Measurements from ENCODE around the gene KCNH1.

Gene KCNH1

DNA sequence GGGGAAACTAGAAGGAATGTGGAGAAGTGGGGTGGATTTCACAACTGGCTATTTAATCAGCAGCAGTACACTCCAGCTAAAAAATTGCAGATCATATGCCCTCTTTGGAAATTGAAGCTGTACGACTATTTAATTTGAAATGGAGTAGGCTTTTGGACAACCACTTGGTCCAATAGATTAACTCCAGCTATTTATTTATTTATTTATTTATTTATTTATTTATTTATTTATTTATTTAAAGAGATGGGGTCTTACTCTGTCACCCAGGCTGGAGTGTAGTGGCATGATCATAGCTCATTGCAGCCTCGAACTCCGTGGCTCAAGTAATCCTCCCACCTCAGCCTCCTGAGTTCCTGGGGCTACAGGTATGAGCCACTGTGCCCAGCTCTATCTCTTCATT lies 312.3 kb downstream of the KCNH1 start:
- Histone ChIP-seq H3K4me3 (ENCODE audit: low read depth in 1 of 2, low read length in 2 of 2) (no peak overlapping the region), H3K27me3 (ENCODE audit: low read depth, low read length) (no peaks in the 10 kb centered on the region), H3K9me3 (ENCODE audit: control insufficient read depth in 1 of 2, low read length in 2 of 2) (no peaks in the 10 kb centered on the region), H3K4me1 (ENCODE audit: control insufficient read depth in 1 of 2, insufficient read depth in 2 of 2, low read length in 2 of 2) (no peaks in the 10 kb centered on the region), H3K36me3 (ENCODE audit: control insufficient read depth in 1 of 2, insufficient read depth in 2 of 2, low read length in 2 of 2) (no peaks in the 10 kb centered on the region), H3K27ac (ENCODE audit: low read length) (no peak overlapping the region)

- Histone ChIP-seq H3K9me3 (ENCODE audit: control insufficient read depth in 1 of 2, low read length in 2 of 2) (no peaks in the 10 kb centered on the region), H3K36me3 (ENCODE audit: control insufficient read depth in 1 of 2, insufficient read depth in 2 of 2, low read length in 2 of 2) (no peaks in the 10 kb centered on the region), H3K27ac (ENCODE audit: low read length) (no peak overlapping the region), H3K4me1 (ENCODE audit: control insufficient read depth in 1 of 2, insufficient read depth in 2 of 2, low read length in 2 of 2) (no peaks in the 10 kb centered on the region), H3K4me3 (ENCODE audit: low read depth in 1 of 2, low read length in 2 of 2) (no peak overlapping the region), H3K27me3 (ENCODE audit: low read depth, low read length) (no peaks in the 10 kb centered on the region)
Measured at GRCh38 chr1:210819266-210819665, 314.7 kb downstream of the KCNH1 start.

- no peaks in the 10 kb centered on the region for H3K4me1 ChIP-seq (ENCODE audit: control insufficient read depth in 1 of 2, insufficient read depth in 2 of 2, low read length in 2 of 2)
- no peaks in the 10 kb centered on the region for H3K36me3 ChIP-seq (ENCODE audit: control insufficient read depth in 1 of 2, insufficient read depth in 2 of 2, low read length in 2 of 2)
- no peaks in the 10 kb centered on the region for H3K27me3 ChIP-seq (ENCODE audit: low read depth, low read length)
- H3K4me3 ChIP-seq (ENCODE audit: low read depth in 1 of 2, low read length in 2 of 2) = no peak overlapping the region
- H3K27ac ChIP-seq (ENCODE audit: low read length) = no peak overlapping the region
- H3K9me3 ChIP-seq (ENCODE audit: control insufficient read depth in 1 of 2, low read length in 2 of 2) = no peaks in the 10 kb centered on the region
Measured at GRCh38 chr1:210817385-210818275, 316.3 kb downstream of the KCNH1 start.

DNA sequence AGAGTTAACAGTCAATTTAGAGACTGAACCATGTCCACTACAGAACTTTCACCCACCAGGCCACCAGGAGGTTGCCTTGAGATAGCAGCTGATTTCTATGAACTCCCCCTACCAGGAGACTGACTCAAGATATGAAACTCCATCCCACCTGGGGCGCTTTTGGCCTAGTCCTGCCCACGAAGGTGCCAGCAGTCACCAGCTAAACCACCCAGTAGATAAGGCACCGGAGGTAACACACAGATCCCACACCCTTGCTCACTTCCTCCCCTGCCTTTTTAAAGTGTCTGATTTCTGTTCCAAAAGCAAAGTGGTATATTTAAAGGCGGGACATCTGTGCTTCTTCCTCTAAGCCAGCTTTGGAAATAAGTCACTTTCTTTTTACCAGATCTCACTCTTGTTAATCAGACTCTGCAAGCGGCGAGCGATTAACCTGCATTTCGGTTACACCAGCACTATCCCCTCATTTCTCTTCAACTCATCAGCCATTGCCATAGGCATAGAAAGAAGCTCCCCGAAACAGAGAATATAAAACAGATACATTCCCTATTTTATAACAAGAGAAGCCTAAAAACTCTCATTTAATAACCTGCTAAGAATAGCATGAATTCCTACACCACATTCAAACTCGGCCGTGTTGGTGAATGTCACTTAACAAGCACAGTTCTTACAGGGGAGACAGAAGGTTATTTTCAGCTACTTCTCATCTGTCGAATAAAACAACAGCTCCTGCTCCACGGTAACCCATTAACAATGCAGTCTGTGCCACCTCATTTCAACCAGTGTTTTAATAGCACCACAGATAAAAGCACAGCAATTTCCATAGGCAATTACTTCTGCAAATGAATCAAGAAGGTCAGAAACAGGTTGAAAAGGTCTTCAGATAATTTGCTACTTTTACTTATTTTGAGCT lies 318.1 kb downstream of the KCNH1 start:
- Histone ChIP-seq H3K27me3 (ENCODE audit: low read depth, low read length) (no peaks in the 10 kb centered on the region), H3K4me3 (ENCODE audit: low read depth in 1 of 2, low read length in 2 of 2) (no peak overlapping the region), H3K4me1 (ENCODE audit: control insufficient read depth in 1 of 2, insufficient read depth in 2 of 2, low read length in 2 of 2) (no peaks in the 10 kb centered on the region), H3K9me3 (ENCODE audit: control insufficient read depth in 1 of 2, low read length in 2 of 2) (no peaks in the 10 kb centered on the region), H3K27ac (ENCODE audit: low read length) (no peak overlapping the region), H3K36me3 (ENCODE audit: control insufficient read depth in 1 of 2, insufficient read depth in 2 of 2, low read length in 2 of 2) (no peaks in the 10 kb centered on the region)

DNA sequence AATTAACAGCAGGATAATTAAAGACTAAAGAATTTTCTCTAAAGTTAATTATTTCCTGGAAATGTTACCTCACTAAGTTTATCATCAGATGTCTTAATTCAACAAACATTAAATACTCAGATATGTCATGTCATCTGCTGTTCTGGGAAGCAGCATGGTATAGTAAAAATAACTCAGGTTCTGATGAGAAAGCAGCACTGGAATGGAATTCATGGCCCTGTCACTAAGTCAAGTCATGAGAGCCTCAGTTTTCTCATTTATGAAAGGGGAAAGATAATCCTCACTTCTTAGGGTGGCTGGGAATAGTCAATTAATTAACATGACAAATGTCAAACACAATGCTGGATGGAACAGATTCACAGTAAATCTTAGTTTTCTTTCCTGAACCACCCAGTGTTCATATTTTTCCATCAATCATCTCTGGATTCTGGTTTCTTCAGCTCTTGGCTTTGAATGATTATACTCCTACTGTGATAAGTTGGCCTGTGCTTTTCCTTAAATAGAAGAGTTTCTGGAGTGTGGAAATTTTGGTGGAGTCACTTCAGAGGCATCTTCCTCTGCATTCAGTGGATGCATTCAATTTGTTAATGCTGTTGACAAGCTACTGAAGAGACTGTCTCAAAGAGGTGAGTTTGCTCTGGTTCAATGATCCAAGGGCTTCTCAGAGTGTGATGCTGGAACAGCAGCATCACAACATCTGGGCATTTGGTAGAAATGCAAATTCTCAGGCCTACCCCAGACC lies 319.4 kb downstream of the KCNH1 start:
- no peaks in the 10 kb centered on the region for H3K4me1 ChIP-seq (ENCODE audit: control insufficient read depth in 1 of 2, insufficient read depth in 2 of 2, low read length in 2 of 2)
- H3K27ac ChIP-seq (ENCODE audit: low read length) = no peak overlapping the region

DNA sequence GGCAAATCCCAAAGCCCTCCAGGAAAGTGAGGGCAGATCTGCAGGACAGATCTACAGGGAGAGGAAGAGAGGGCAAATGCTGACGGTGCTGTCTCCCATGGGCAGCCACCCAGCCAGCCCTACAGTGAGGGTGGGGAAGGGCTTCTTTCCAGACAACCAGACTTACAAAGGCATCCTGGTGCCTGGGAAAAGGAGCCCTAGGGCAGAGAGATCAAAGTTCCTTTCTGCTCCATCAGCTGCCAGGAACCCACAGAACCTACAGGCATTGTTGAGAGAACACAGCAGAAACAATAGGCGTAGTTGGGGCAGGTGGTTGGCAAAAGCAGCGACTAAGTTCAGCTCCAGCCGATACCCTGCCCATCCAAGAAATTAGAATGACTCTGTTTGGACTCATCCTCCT lies 332.4 kb downstream of the KCNH1 start:
- no peak overlapping the region for H3K27ac ChIP-seq (ENCODE audit: low read length)
- no peaks in the 10 kb centered on the region for H3K9me3 ChIP-seq (ENCODE audit: control insufficient read depth in 1 of 2, low read length in 2 of 2)
- H3K4me3 ChIP-seq (ENCODE audit: low read depth in 1 of 2, low read length in 2 of 2) = no peak overlapping the region
- no peaks in the 10 kb centered on the region for H3K36me3 ChIP-seq (ENCODE audit: control insufficient read depth in 1 of 2, insufficient read depth in 2 of 2, low read length in 2 of 2)
- no peaks in the 10 kb centered on the region for H3K27me3 ChIP-seq (ENCODE audit: low read depth, low read length)
- H3K4me1 ChIP-seq (ENCODE audit: control insufficient read depth in 1 of 2, insufficient read depth in 2 of 2, low read length in 2 of 2) = no peaks in the 10 kb centered on the region

More for the DNA sequence above, 319.4 kb downstream of the KCNH1 start:
- Histone ChIP-seq H3K4me3 (ENCODE audit: low read depth in 1 of 2, low read length in 2 of 2) (no peak overlapping the region), H3K36me3 (ENCODE audit: control insufficient read depth in 1 of 2, insufficient read depth in 2 of 2, low read length in 2 of 2) (no peaks in the 10 kb centered on the region), H3K27me3 (ENCODE audit: low read depth, low read length) (no peaks in the 10 kb centered on the region), H3K9me3 (ENCODE audit: control insufficient read depth in 1 of 2, low read length in 2 of 2) (no peaks in the 10 kb centered on the region)

- no peaks in the 10 kb centered on the region for H3K9me3 ChIP-seq (ENCODE audit: control insufficient read depth in 1 of 2, low read length in 2 of 2)
- H3K36me3 ChIP-seq (ENCODE audit: control insufficient read depth in 1 of 2, insufficient read depth in 2 of 2, low read length in 2 of 2) = no peaks in the 10 kb centered on the region
- no peak overlapping the region for H3K27ac ChIP-seq (ENCODE audit: low read length)
- H3K4me1 ChIP-seq (ENCODE audit: control insufficient read depth in 1 of 2, insufficient read depth in 2 of 2, low read length in 2 of 2) = no peaks in the 10 kb centered on the region
- no peaks in the 10 kb centered on the region for H3K27me3 ChIP-seq (ENCODE audit: low read depth, low read length)
- no peak overlapping the region for H3K4me3 ChIP-seq (ENCODE audit: low read depth in 1 of 2, low read length in 2 of 2)
Measured at GRCh38 chr1:210800756-210801155, 333.2 kb downstream of the KCNH1 start.

DNA sequence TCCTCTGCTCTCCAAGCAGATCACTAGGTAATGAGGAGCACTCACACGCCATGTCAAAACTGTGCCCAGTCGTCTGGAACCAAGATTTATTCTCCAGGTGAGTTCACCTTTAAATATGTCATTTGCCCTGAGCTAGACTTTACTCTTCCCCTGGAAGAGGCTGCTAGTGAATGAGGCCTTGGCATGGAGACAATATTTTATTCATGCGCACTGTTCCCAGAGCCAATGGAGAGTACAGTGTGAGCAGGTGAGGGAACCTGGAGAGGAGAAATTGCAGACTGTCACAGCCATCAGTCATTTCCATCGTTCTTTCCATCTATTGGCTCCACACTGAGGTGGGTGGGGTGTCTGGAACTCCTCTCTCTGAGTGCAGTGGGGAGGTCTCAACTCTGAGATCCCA lies 333.6 kb downstream of the KCNH1 start:
- no peaks in the 10 kb centered on the region for H3K4me1 ChIP-seq (ENCODE audit: control insufficient read depth in 1 of 2, insufficient read depth in 2 of 2, low read length in 2 of 2)
- H3K36me3 ChIP-seq (ENCODE audit: control insufficient read depth in 1 of 2, insufficient read depth in 2 of 2, low read length in 2 of 2) = no peaks in the 10 kb centered on the region
- H3K27me3 ChIP-seq (ENCODE audit: low read depth, low read length) = no peaks in the 10 kb centered on the region
- H3K9me3 ChIP-seq (ENCODE audit: control insufficient read depth in 1 of 2, low read length in 2 of 2) = no peaks in the 10 kb centered on the region
- no peak overlapping the region for H3K27ac ChIP-seq (ENCODE audit: low read length)
- no peak overlapping the region for H3K4me3 ChIP-seq (ENCODE audit: low read depth in 1 of 2, low read length in 2 of 2)

- Histone ChIP-seq H3K27me3 (ENCODE audit: low read depth, low read length) (no peaks in the 10 kb centered on the region), H3K9me3 (ENCODE audit: control insufficient read depth in 1 of 2, low read length in 2 of 2) (no peaks in the 10 kb centered on the region), H3K36me3 (ENCODE audit: control insufficient read depth in 1 of 2, insufficient read depth in 2 of 2, low read length in 2 of 2) (no peaks in the 10 kb centered on the region), H3K27ac (ENCODE audit: low read length) (no peak overlapping the region), H3K4me3 (ENCODE audit: low read depth in 1 of 2, low read length in 2 of 2) (no peak overlapping the region), H3K4me1 (ENCODE audit: control insufficient read depth in 1 of 2, insufficient read depth in 2 of 2, low read length in 2 of 2) (no peaks in the 10 kb centered on the region)
Measured at GRCh38 chr1:210797422-210797821, 336.5 kb downstream of the KCNH1 start.

GRCh38 chr1:210796421-210796820 lies 337.5 kb downstream of the KCNH1 start:
- H3K27ac ChIP-seq (ENCODE audit: low read length) = no peak overlapping the region
- H3K4me3 ChIP-seq (ENCODE audit: low read depth in 1 of 2, low read length in 2 of 2) = no peak overlapping the region
- H3K36me3 ChIP-seq (ENCODE audit: control insufficient read depth in 1 of 2, insufficient read depth in 2 of 2, low read length in 2 of 2) = no peaks in the 10 kb centered on the region
- H3K4me1 ChIP-seq (ENCODE audit: control insufficient read depth in 1 of 2, insufficient read depth in 2 of 2, low read length in 2 of 2) = no peaks in the 10 kb centered on the region
- H3K27me3 ChIP-seq (ENCODE audit: low read depth, low read length) = no peaks in the 10 kb centered on the region
- no peaks in the 10 kb centered on the region for H3K9me3 ChIP-seq (ENCODE audit: control insufficient read depth in 1 of 2, low read length in 2 of 2)

GRCh38 chr1:210794445-210794844 lies 339.5 kb downstream of the KCNH1 start:
- H3K27ac ChIP-seq (ENCODE audit: low read length) = no peak overlapping the region
- no peaks in the 10 kb centered on the region for H3K4me1 ChIP-seq (ENCODE audit: control insufficient read depth in 1 of 2, insufficient read depth in 2 of 2, low read length in 2 of 2)
- no peaks in the 10 kb centered on the region for H3K27me3 ChIP-seq (ENCODE audit: low read depth, low read length)
- H3K4me3 ChIP-seq (ENCODE audit: low read depth in 1 of 2, low read length in 2 of 2) = no peak overlapping the region
- no peaks in the 10 kb centered on the region for H3K36me3 ChIP-seq (ENCODE audit: control insufficient read depth in 1 of 2, insufficient read depth in 2 of 2, low read length in 2 of 2)
- H3K9me3 ChIP-seq (ENCODE audit: control insufficient read depth in 1 of 2, low read length in 2 of 2) = no peaks in the 10 kb centered on the region

Measured in muscle layer of duodenum (tissue), 2 donors.